Measurements from ENCODE around the gene NLRC3. TPM values are rescaled to one million over a fixed set of nuclear protein-coding genes. Genes with fewer than 3 reads are reported as not detected.

Gene NLRC3
- total RNA-seq, 4 donors from 2014 or later, result 0.65 to 4.1 (median 1.1) TPM

DNA sequence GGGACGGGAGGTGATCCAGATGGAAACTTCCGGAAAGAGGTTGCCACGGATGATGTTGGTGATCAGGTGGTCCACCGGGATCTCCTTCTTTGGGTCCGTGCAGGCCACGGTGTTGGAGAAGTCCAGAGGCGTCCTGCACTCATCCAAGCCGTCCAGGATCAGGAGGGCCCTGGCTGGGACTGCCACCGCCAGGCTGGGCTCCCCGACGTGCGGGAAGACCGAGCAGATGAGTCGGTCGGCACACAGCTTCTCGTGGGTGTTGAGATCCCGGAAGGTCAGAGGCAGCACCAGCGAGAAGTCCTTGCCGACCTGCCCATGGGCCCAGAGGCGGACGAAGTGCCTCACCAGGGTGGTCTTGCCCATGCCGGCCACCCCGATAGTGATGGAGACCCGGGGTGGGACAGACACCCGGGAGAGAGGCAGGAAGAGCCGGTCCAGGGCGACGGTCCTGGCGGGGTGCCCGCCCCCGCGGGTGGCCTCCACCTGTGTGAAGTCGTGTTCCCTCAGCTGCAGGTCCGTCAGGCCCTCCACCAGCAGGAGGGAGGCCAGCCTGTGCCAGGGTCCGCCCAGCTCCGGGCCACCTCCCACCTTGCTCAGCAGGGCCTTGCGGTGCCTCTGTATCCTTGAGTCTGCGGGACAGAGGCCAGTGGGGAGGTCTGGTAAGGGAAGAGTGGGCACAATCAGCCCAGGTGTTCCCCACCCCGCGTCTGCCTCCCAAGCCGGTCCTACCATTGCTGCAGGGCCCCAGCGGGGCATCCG lies 12.9 kb downstream of the NLRC3 start:
- ATAC-seq (ENCODE audit: low FRiP score), result no peak
- TF ChIP-seq CTCF (IDR thresholded peaks at IDR 0.05), result no peak
- DNase-seq (ENCODE audit: low spot score), result no peak

DNA sequence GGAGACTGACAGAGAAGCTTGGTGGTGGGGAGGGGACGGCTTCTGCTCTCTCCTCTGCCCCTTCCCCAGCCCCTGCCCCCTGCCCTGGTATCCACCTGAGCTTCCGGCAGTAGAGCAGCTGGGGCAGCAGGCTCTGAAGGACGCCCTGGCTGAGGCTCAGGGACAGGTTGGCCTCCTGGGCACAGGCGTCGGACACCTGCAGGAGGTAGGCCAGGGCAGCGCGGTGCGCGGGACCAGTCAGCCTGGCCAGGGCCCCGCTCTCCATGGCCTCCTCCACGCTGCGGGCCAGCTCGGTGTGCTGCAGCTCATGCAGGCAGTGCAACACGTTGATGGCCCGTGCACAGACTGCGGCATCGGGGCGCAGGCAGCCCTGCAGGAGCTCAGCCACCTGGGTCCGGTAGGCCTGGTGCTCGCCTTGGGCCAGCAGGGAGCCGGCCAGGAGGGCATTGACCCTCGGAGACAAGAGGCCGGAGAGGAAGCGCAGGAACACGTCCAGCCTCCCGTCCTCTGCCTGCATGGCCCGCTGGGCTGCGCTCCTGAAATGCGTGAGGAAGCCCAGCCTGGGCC lies 14.2 kb downstream of the NLRC3 start:
- DNase-seq (ENCODE audit: low spot score) (no peak), ATAC-seq (ENCODE audit: low FRiP score) (no peak)
- no peak for TF ChIP-seq CTCF (IDR thresholded peaks at IDR 0.05)

DNA sequence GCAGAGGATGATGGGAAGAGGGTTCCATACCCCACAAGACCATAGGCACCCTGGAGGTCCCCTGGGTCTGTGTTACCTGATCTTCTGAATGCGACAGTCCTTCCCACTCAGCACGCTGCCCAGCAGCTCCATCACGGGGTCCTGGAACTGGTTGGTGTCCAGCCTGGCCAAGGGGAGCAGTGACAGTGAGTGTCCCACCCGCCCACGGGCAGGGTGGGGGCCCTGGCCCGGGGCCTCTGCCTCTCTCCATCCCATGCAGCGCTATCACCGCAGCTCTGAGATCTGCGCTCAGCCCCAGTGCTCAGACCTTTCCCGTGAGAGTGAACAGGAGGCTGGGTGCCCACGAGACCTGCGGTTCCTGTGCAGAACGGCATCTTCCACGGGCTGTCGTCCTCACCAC lies 15.6 kb downstream of the NLRC3 start:
- no peak for DNase-seq (ENCODE audit: low spot score)
- ATAC-seq (ENCODE audit: low FRiP score), result no peak
- no peak for TF ChIP-seq CTCF (IDR thresholded peaks at IDR 0.05)

GRCh38 chr16:3554351-3554928 lies 22.8 kb downstream of the NLRC3 start:
- DNase-seq (ENCODE audit: low spot score), result no peak
- no peak for ATAC-seq (ENCODE audit: low FRiP score)

GRCh38 chr16:3553138-3553923 lies 23.9 kb downstream of the NLRC3 start:
- DNase-seq (ENCODE audit: low spot score) (no peak), ATAC-seq (ENCODE audit: low FRiP score) (no peak)

More at GRCh38 chr16:3554351-3554928, 22.8 kb downstream of the NLRC3 start:
- no peak for TF ChIP-seq CTCF (IDR thresholded peaks at IDR 0.05)

More at GRCh38 chr16:3553138-3553923, 23.9 kb downstream of the NLRC3 start:
- TF ChIP-seq CTCF (IDR thresholded peaks at IDR 0.05), result no peak
